SK-N-MC (cell line): Measurements from ENCODE around the gene PDZD2.

ENCODE experiments used
- EZH2 ChIP-seq: fragments of 200-600 bp; sonication (generic); IDR thresholded peaks from one replicate; pipeline ENCODE4 v1.6.1; 2017; ENCODE audit warnings: antibody characterized with exemption
- FOXP2 ChIP-seq: optimal IDR thresholded peaks from 2 replicates; pipeline ENCODE3; 2011; ENCODE audit warnings: mild to moderate bottlenecking, moderate library complexity; ENCODE audit not compliant: insufficient read depth; ENCODE audit errors: extremely low read length, control extremely low read depth
- POLR2AphosphoS5 ChIP-seq: IDR thresholded peaks from 2 replicates; pipeline ENCODE4 v1.6.1; 2012; ENCODE audit warnings: mild to moderate bottlenecking, low read depth, low read length, borderline replicate concordance

DNA sequence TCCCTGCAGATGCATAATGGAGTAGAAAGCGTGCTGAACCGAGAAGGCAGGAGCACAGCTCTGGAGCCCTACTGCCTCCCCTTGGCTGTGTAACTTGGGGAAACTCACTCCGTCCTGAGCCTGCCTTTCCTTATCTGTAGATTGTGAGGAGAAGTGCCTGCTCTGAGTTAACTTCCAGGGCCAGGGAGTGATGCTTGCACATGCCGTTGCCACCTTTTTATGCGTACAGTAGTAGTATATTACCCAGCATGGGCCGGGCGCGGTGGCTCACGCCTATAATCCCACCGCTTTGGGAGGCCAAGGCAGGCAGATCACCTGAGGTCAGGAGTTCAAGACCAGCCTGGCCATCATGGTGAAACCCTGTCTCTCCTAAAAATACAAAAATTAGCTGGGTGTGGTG, 87.1 kb downstream of the PDZD2 start:
- TF ChIP-seq EZH2 (no peak), POLR2AphosphoS5 (no peak), FOXP2 (no peak)
